PC-3 (cell line): ENCODE measurements around the gene KDM1A. TPM values are rescaled to one million over a fixed set of nuclear protein-coding genes. Genes with fewer than 3 reads are reported as not detected.

Source experiments
- ATAC-seq: fragments of 200-7000 bp; cut with Tn5 transposase; 2 replicates; pipeline ENCODE4 v1.9.1; 2020; ENCODE audit warnings: mild to moderate bottlenecking, moderate library complexity
- BruUV-seq: library from RNA; stranded (reverse); fragments of 400-500 nt; replicated peaks from 2 replicates; lab custom pipeline; 2021; lab: Mats Ljungman, UMichigan
- CTCF ChIA-PET: fragments of 300-600 bp; sonication (Branson Sonifier 250); formaldehyde crosslinking; loops from one replicate; lab custom pipeline; 2022; ENCODE audit warnings: antibody characterized with exemption; lab: Charles Lee
- POLR2A ChIA-PET: fragments of 300-600 bp; sonication (Branson Sonifier 250); formaldehyde crosslinking; loops from one replicate; lab custom pipeline; 2022; ENCODE audit warnings: antibody characterized with exemption; ENCODE audit not compliant: unreplicated experiment; lab: Charles Lee
- DNase-seq: peaks from one replicate; pipeline ENCODE4 v3.0.0-alpha.2; 2015
- H2AFZ ChIP-seq: fragments of 300-600 bp; sonication (generic); 2 replicates; pipeline ENCODE4 v1.6.0; 2016; ENCODE audit warnings: antibody characterized with exemption, low read length
- H3F3A ChIP-seq: fragments of 300-600 bp; sonication (generic); one replicate; pipeline ENCODE4 v1.6.0; 2017; ENCODE audit warnings: antibody characterized with exemption, low read length, control low read depth, mild to moderate bottlenecking; ENCODE audit not compliant: unreplicated experiment
- H3K27ac ChIP-seq: fragments of 300-600 bp; sonication (generic); 2 replicates; pipeline ENCODE4 v1.5.1; 2016; ENCODE audit warnings: mild to moderate bottlenecking, low read length
- H3K27me3 ChIP-seq: fragments of 300-600 bp; sonication (generic); 2 replicates; pipeline ENCODE4 v1.6.1; 2016; ENCODE audit warnings: low read length, mixed read lengths
- H3K36me3 ChIP-seq: fragments of 300-600 bp; sonication (generic); 2 replicates; pipeline ENCODE4 v1.6.1; 2016; ENCODE audit warnings: low read depth, mixed run types, low read length, mixed read lengths
- H3K4me1 ChIP-seq: fragments of 300-600 bp; sonication (generic); 2 replicates; pipeline ENCODE4 v1.5.1; 2016; ENCODE audit warnings: low read length; ENCODE audit not compliant: insufficient read depth
- H3K4me2 ChIP-seq: fragments of 300-600 bp; sonication (generic); 2 replicates; pipeline ENCODE4 v1.6.0; 2016; ENCODE audit warnings: low read length
- H3K4me3 ChIP-seq: fragments of 300-600 bp; sonication (generic); 2 replicates; pipeline ENCODE4 v1.5.1; 2016; ENCODE audit warnings: mild to moderate bottlenecking, low read length, mixed read lengths
- H3K79me2 ChIP-seq: fragments of 300-600 bp; sonication (generic); 2 replicates; pipeline ENCODE4 v1.6.1; 2017; ENCODE audit warnings: low read length, mixed read lengths
- H3K9ac ChIP-seq: fragments of 300-600 bp; sonication (generic); 2 replicates; pipeline ENCODE4 v1.6.0; 2016; ENCODE audit warnings: mild to moderate bottlenecking, low read length
- H3K9me2 ChIP-seq: fragments of 300-600 bp; sonication (generic); replicated peaks from 2 replicates; pipeline ENCODE4 v1.6.1; 2016; ENCODE audit warnings: mixed run types, low read length, mixed read lengths
- H3K9me3 ChIP-seq: fragments of 300-600 bp; sonication (generic); 2 replicates; pipeline ENCODE4 v1.6.1; 2016; ENCODE audit warnings: low read length, mixed read lengths
- H4K20me1 ChIP-seq: fragments of 300-600 bp; sonication (generic); 2 replicates; pipeline ENCODE4 v1.6.1; 2016; ENCODE audit warnings: low read length, mixed read lengths
- CTCF ChIP-seq: fragments of 300-600 bp; sonication (generic); conservative IDR thresholded peaks from 2 replicates; pipeline ENCODE4 v1.5.1; 2017; ENCODE audit warnings: antibody characterized with exemption, low read depth, mild to moderate bottlenecking, low read length
- EZH2 ChIP-seq: fragments of 300-600 bp; sonication (generic); IDR thresholded peaks from one replicate; pipeline ENCODE4 v1.6.1; 2017; ENCODE audit warnings: antibody characterized with exemption, mild to moderate bottlenecking, low read length; ENCODE audit not compliant: unreplicated experiment
- EZH2phosphoT487 ChIP-seq: fragments of 300-600 bp; sonication (generic); IDR thresholded peaks from 2 replicates; pipeline ENCODE4 v1.6.1; 2018; ENCODE audit warnings: mild to moderate bottlenecking, antibody characterized with exemption, low read length, borderline replicate concordance
- intact Hi-C: fragments of 100-400 bp; cut with micrococcal nuclease; formaldehyde crosslinking; loops from 2 replicates; pipeline ENCODE4 v1.9.0; 2023
- total RNA-seq: library from RNA; depleted of rRNA; stranded (reverse); fragments of >200 nt; gene quantifications from 2 replicates; pipeline ENCODE4 v1.2.3, GENCODE V29; 2014

Gene KDM1A
- total RNA-seq, 1 experiment from 2014 or later: 186 TPM

- H3K36me3 ChIP-seq: peaks cover 12% of the 10 kb centered on the region; the same call in 1 of the 2 replicates
- H3K4me1 ChIP-seq: peaks cover 13% of the 10 kb centered on the region
- no peak for TF ChIP-seq EZH2phosphoT487
- TF ChIP-seq EZH2: no peak
- TF ChIP-seq CTCF: no peak
- H3F3A ChIP-seq: no peaks in the 10 kb centered on the region
- DNase-seq (no peak), ATAC-seq (no peak)
- H3K4me3 ChIP-seq: no peak overlapping the region
- H3K9me2 ChIP-seq: no peaks in the 10 kb centered on the region
- ChIA-PET CTCF (interaction anchor here (0.7 kb wide), 1 partner anchor 133 kb away, joined by 9 read pairs; no protein-coding TSS in a partner anchor), POLR2A (no interaction called here)
- peaks cover 61% of the 10 kb centered on the region for H3K79me2 ChIP-seq
- no peaks in the 10 kb centered on the region for H3K9me3 ChIP-seq
- no peak overlapping the region for H2AFZ ChIP-seq
- intact Hi-C loops: no loop called here
- peaks cover 8% of the 10 kb centered on the region; the same call in 1 of the 2 replicates for H4K20me1 ChIP-seq
- H3K4me2 ChIP-seq: no peak overlapping the region
- BruUV-seq: no TSS peak
- no peaks in the 10 kb centered on the region for H3K27me3 ChIP-seq
- H3K27ac ChIP-seq: no peak overlapping the region
- H3K9ac ChIP-seq: no peak overlapping the region
These were observed 91.1 kb downstream of the KDM1A start for GRCh38 chr1:23110391-23110790.

GRCh38 chr1:23111600-23112535 is 92.6 kb downstream of the KDM1A start:
- Histone ChIP-seq H3K36me3 (peaks cover 12% of the 10 kb centered on the region; the same call in 1 of the 2 replicates), H3K27ac (no peak overlapping the region), H3K9me2 (no peaks in the 10 kb centered on the region), H3K4me2 (no peak overlapping the region), H3K79me2 (peaks cover 75% of the 10 kb centered on the region), H4K20me1 (peaks cover 8% of the 10 kb centered on the region; the same call in 1 of the 2 replicates), H3K4me1 (peaks cover 13% of the 10 kb centered on the region), H3K9ac (no peak overlapping the region), H2AFZ (no peak overlapping the region), H3K27me3 (no peaks in the 10 kb centered on the region), H3K9me3 (no peaks in the 10 kb centered on the region), H3K4me3 (no peak overlapping the region), H3F3A (no peaks in the 10 kb centered on the region)
- intact Hi-C loops: no loop called here
- ChIA-PET CTCF (no interaction called here), POLR2A (interaction anchor here (0.6 kb wide), 1 partner anchor 28 kb away, joined by 3 read pairs; no protein-coding TSS in a partner anchor)
- no peak for TF ChIP-seq CTCF
- no peak for TF ChIP-seq EZH2phosphoT487
- no peak for TF ChIP-seq EZH2
- ATAC-seq (no peak), DNase-seq (no peak)
- BruUV-seq: no TSS peak
